HG03469 (cell line): ENCODE measurements around the gene RIMBP2.

ENCODE experiments used
- ATAC-seq: cut with Tn5 transposase; IDR thresholded peaks from one replicate; pipeline ENCODE4 v1.9.1; 2021; ENCODE audit warnings: mild to moderate bottlenecking, moderate library complexity, moderate number of reproducible peaks; ENCODE audit not compliant: unreplicated experiment

Gene RIMBP2

GRCh38 chr12:130520784-130521183, 195.3 kb downstream of the RIMBP2 start:
- ATAC-seq = no peak

GRCh38 chr12:130517588-130517987, 198.5 kb downstream of the RIMBP2 start:
- ATAC-seq = no peak

- ATAC-seq = no peak
These were observed 201.9 kb downstream of the RIMBP2 start for GRCh38 chr12:130514149-130514551.

- ATAC-seq = no peak
These were observed 202.5 kb downstream of the RIMBP2 start for GRCh38 chr12:130513556-130513955.

GRCh38 chr12:130511285-130511684, 204.8 kb downstream of the RIMBP2 start:
- no peak for ATAC-seq

- no peak for ATAC-seq
These were observed 206.6 kb downstream of the RIMBP2 start for GRCh38 chr12:130509454-130509853.

- ATAC-seq = no peak
These were observed 207.3 kb downstream of the RIMBP2 start for GRCh38 chr12:130508847-130509246.

- no peak for ATAC-seq
These were observed 207.8 kb downstream of the RIMBP2 start for GRCh38 chr12:130508318-130508717.

- ATAC-seq = no peak
These were observed 209.3 kb downstream of the RIMBP2 start for GRCh38 chr12:130506844-130507243.

GRCh38 chr12:130504840-130505175, 211.3 kb downstream of the RIMBP2 start:
- no peak for ATAC-seq

GRCh38 chr12:130504110-130504839, 211.8 kb downstream of the RIMBP2 start:
- no peak for ATAC-seq

GRCh38 chr12:130501821-130502220, 214.3 kb downstream of the RIMBP2 start:
- ATAC-seq = no peak

GRCh38 chr12:130500835-130501330, 215.2 kb downstream of the RIMBP2 start:
- no peak for ATAC-seq

- no peak for ATAC-seq
These were observed 216.6 kb downstream of the RIMBP2 start for GRCh38 chr12:130499474-130499873.

- no peak for ATAC-seq
These were observed 217.3 kb downstream of the RIMBP2 start for GRCh38 chr12:130498589-130499385.

GRCh38 chr12:130497991-130498390, 218.1 kb downstream of the RIMBP2 start:
- no peak for ATAC-seq

- no peak for ATAC-seq
These were observed 218.8 kb downstream of the RIMBP2 start for GRCh38 chr12:130497321-130497720.

- ATAC-seq = no peak
These were observed 219.5 kb downstream of the RIMBP2 start for GRCh38 chr12:130496516-130497120.

- no peak for ATAC-seq
These were observed 220.9 kb downstream of the RIMBP2 start for GRCh38 chr12:130495156-130495555.

GRCh38 chr12:130494736-130495135, 221.4 kb downstream of the RIMBP2 start:
- ATAC-seq = no peak

GRCh38 chr12:130493951-130494350, 222.1 kb downstream of the RIMBP2 start:
- ATAC-seq = no peak
